Measurements from ENCODE around the gene CD300LB.

DNA sequence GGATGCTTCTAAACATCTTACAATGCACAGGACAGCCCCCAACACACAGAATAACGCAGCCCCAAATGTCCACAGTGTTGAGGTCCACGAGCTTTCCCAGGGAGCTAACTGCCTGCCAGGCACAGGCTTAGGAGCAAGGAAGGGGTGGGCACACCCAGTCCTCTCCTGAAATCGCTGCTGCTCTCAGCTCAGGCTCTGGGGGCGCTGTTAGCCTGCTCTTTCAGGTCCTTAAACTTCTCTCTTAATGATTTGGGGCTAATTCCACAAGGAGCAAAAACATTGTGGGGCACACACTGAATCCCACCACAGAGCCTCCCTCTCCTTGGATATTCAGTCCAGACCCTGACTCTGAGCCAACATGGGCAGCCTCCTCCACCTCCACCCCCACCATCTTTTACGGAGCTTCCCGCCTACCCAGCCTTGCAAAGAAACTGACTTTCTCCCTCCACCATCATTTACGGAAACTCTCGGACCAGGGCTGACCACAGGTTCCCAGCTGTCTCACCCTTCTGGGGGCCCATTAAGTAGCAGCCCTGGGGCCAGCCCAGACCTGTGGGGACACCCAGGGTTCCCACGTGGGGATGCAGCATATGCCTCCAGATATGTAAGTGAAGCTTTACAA is 35.0 kb upstream of the CD300LB start:
- TF ChIP-seq, protein P1, sequence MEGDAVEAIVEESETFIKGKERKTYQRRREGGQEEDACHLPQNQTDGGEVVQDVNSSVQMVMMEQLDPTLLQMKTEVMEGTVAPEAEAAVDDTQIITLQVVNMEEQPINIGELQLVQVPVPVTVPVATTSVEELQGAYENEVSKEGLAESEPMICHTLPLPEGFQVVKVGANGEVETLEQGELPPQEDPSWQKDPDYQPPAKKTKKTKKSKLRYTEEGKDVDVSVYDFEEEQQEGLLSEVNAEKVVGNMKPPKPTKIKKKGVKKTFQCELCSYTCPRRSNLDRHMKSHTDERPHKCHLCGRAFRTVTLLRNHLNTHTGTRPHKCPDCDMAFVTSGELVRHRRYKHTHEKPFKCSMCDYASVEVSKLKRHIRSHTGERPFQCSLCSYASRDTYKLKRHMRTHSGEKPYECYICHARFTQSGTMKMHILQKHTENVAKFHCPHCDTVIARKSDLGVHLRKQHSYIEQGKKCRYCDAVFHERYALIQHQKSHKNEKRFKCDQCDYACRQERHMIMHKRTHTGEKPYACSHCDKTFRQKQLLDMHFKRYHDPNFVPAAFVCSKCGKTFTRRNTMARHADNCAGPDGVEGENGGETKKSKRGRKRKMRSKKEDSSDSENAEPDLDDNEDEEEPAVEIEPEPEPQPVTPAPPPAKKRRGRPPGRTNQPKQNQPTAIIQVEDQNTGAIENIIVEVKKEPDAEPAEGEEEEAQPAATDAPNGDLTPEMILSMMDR (IDR thresholded peaks at IDR 0.05 in 4 of 5, conservative IDR thresholded peaks at IDR 0.05 in 1 of 5) = peak in 3 of 5 experiments; percentile 10 to 38 (median 14)
- TF ChIP-seq POLR2A (IDR thresholded peaks at IDR 0.05) = no peak
